ENCODE data around the gene SLC12A4.
"Not testable (repeated sequence)": the region's sequence is repeated elsewhere in the genome, so short reads cannot be mapped to it uniquely, and the experiment has no call there.

Gene SLC12A4

DNA sequence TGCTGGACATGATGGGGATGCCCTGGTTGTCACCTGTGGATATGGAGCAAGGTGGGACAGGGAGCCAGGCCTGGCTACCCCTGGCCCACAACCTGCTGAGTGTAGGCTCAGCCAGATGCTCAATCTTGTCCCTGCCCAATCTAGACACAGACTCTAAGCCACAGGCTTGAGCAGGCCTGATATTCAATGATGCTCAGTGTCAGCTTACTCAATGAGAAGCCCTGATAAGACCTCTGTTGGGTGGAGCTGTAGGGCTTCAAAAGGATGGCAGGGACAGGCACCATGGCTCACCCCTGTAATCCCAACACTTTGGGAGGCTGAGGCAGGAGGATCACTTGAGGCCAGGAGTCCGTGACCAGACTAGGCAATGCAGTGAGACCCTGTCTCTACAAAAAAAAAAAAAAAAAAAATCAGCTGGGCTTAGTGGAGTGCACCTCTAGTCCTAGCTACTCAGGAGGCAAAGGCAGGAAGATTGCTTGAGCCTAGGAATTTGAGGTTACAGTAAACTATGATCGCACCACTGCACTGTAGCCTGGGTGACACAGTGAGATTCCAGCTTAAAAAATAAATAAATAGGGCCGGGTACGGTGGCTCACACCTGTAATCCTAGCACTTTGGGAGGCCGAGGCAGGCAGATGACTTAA, 27.9 kb downstream of the SLC12A4 start:
- no peak for DNase-seq

DNA sequence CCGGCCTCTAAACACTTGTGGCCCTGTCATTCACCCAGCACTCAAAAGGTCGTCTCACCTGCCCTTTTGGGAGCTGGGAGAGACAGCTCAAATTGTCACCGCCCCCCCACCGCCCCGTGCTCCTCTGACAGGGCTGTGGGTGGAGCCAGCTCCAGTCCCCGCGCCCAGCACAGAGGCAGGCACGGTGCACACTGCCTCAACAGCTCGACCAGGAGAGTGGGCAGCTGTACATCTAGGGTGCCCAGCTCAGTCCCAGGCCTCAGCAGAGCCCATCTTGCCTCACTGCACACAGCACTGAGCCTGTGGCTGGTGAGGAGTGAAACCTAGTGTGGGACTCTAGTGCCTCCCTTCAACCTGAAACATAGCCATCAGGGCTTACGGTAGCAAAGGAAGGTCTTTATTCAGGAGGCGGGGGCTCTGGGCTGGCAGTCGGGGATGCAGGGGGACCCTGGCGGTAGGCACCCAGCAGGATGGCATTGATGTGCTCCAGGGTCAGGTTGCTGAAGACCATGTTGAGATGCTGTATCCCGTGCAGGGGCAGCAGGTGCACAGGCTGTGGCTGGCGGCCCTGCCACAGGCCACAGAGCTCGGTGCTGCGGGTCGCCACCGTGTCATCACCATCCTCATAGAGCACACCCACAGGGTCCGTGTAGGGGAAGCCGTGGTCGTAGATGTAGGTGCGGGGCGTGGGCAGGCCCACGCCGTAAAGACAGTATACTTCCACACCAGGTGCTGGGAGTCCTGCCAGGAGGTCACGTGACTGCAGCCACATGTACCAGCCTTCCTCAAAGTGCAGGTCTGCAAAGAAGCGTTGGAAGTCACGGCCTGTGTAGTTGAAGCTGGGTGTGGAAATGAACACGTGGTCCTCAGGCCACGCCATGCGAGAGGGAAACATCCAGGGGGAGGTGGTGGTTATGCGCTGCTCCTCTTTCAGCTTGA, 28.7 kb downstream of the SLC12A4 start:
- peak; percentile 31 to 34 for DNase-seq

DNA sequence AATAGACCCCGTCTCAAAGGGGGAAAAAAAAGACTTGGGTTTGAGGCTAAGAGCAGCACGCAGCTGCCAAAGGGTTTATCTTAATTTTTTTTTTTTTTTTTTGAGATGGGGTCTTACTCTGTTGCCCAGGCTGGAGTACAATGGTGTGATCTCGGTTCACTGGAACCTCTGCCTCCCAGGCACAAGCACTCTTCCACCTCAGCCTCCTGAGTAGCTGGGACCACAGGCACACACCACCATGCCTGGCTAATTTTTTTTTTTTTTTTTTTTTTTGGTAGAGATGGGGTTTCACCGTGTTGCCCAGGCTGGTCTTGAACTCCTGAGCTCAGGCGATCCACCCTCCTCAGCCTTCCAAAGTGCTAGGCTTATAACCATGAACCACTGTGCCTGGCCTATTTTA, 30.7 kb downstream of the SLC12A4 start:
- not testable (repeated sequence) for DNase-seq

DNA sequence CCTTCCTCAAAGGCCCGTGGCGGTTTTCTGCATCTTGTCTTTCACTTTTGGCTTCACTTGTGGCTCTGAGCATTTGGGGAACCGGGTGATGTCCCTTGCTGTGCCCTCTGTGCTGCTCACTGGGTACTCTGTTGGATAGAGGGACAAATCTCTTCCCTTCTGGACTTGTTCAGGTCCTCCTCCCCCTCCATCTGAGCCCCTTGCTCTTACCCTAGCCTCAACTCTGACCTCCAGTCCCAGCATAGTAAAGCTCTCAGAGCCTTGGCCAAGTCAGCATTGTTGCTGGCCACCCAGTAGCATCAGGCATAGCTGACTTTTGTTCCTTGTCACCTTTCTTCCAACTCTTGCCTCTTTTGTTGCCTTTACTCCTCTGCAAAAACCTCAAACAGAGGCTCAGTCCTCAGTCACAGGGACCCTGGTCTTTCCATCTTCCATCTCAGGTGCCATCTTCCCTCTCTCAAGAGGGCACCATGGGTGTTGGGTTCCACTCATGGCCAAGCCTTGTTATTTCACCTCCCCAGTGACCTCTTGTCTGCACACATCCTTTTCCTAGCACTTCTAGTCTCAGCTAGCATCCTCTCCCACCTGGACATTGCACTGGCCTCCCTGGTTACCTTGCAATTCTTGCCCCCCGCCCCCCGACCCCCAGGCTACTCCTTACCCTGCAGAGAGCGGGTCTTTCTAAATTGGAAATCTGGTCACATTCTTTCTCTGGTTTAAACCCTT, 31.4 kb downstream of the SLC12A4 start:
- peak in 1 of 2 donors; percentile 66 for DNase-seq

DNA sequence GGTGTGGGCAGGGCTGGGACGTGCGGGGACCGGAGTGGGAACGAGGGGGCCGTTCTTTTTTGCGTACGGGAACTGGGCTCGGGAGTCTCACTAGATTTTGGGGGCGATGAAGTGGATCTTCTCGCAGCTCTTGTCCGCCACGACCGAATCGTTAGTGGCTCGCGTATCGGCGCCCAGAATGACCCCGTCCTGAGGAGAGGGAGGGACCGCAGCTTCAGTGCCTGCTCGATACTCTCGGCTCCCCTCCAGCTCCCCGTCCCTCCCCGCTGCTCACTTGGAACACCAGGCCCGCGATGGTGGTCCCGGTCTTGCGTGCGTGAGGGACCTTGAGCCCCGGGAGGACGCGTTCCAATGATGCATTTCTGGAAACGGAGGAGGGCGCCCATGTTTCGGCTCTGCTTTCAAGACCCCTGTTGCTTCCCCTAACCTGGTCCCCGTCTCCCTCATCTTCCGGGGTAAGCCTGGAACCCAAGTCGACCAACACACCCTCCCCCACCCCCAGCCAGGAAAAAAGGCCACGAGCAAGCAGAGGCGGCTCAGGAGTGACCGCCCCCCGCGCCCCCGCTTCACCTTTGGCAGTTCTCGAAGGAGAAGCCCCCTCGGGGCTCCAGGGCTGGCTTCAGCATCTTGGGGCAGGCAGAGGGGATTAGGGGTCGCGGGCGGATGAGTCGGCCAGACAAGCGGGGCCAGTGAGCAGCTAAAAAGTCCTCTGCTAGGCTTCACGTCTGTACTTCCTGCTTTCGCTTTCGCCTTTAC, 32.1 kb downstream of the SLC12A4 start, which contains the start of gene PSMB10:
TSS of gene PSMB10 (minus strand) at position 727 of the 756 bp plus-strand sequence. CDS start at position 626, 101 bp downstream.
- peak; percentile 48 to 64 for DNase-seq

DNA sequence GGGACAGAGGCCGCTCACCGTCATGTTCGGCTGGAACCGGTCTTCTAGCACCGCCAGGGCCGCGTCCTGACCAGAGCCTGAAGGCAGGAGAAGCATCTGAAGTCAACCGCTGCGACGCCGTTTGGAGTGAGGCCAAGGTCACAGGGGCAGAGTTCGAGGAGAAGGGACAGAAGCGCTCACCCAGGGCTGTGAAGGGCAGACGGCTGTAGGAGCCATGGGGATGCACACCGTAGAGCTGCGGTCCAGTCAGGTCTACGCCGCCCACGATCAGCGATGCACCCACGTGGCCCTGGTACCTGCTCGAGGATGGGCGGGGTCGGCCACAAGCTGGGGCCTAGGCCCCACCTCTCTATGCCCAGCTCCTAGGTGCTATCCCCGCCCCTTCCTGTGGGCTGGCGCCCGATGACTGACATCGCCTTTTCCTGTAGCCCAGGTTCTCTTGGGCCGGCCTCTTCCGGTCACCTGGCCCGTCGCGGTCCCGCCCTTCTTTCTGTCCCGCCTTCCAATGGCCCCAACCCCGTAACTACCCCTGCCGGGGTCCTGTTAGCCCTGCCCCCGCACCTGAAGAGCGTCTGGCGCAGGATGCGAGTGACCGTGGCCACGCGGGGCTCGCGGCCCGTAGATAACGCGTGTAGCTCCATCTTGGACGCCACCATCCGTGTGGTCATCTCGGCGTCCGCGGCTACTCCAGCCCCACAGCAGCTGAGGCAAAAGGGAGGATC, 32.9 kb downstream of the SLC12A4 start:
- peak; percentile 88 to 89 for DNase-seq

DNA sequence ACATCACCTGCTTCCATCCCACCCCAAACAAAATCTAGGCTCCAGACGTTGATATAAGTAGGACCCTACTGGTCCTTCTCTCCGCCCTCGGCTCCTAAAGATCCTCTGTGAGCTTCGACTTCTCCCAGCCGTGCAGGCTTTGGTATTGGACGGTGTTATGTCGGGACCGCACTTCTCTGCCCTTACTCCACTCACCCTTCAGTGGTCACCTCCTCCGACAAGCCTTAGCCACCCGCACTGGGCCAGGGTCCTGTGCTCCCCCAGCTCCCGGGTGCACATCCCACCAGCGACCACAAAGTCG, 33.4 kb downstream of the SLC12A4 start:
- no peak for DNase-seq

DNA sequence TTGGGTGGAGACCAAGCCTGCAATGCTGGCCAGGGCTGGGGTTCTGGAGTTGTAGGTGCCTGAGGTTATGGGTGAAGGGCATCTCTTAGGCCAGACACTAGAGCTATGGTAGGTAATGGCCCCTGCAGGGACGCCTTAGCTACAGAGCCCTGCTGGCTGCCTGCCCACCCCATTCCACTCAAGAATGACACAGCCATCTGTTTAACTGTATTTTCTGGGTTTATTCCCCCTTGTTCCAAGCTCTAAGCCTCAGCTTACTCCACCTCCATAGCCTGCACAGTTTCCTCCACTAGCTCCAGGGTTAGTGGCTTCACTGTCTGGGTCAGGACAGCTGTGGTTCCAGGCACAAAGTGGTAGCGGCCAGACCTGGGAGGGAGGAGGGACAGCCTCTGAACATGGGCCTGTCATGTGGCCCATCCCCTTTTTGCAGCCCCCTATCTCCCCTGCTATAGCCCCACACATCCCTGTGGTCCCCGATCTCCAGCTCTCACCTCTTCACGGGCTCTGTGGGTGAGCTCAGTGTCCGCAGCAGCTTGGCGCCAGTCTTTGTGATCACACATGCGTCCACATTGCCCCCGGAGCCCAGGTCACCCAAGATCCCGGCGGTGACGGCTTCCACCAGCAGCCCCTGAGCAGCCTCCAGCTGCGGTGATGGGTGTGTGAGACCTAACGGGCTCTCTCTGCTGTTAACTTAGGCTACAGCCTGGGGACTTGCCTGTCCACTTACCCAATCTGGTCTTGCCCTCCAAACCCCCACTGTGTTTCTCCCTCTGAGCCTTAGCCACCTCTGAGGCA, 33.9 kb downstream of the SLC12A4 start:
- no peak for DNase-seq

DNA sequence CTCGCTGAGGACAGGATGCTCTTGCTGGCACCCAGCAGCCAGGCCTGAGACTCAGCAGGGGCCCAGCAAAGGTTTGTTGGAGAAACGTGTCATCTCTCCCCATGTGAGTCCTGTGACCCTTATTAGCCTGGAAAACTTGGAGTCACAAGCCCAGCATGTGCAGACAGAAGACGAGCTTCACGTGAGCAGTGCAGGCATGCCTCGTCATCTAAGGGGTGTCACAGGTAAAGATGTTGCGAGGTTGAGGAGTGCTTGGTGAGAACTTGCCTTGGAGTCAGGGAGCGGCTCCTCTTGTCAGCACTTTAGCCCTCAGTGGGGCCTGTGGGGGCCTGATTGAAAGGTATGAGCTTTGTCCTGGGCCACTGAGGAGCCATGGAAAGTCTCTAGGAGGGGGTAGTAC, 34.6 kb downstream of the SLC12A4 start:
- DNase-seq = no peak

DNA sequence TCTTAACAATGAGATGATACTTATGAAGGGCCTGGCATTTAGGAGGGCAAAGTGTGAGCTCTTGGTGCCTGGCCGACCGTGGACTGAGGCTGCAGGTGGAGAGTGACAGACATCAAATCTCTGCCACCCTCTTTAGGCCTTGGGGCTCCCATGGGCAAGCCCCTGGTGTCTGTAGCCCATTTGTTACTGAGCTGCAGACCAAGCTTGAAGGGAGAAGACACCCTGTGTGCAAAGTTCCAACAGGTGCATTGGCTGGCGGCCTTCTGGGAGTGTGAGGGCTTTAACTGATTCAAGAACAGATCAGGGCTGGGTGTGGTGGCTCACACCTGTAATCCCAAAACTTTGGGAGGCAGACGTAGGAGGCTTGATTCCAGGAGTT, 36.0 kb downstream of the SLC12A4 start:
- DNase-seq = no peak

DNA sequence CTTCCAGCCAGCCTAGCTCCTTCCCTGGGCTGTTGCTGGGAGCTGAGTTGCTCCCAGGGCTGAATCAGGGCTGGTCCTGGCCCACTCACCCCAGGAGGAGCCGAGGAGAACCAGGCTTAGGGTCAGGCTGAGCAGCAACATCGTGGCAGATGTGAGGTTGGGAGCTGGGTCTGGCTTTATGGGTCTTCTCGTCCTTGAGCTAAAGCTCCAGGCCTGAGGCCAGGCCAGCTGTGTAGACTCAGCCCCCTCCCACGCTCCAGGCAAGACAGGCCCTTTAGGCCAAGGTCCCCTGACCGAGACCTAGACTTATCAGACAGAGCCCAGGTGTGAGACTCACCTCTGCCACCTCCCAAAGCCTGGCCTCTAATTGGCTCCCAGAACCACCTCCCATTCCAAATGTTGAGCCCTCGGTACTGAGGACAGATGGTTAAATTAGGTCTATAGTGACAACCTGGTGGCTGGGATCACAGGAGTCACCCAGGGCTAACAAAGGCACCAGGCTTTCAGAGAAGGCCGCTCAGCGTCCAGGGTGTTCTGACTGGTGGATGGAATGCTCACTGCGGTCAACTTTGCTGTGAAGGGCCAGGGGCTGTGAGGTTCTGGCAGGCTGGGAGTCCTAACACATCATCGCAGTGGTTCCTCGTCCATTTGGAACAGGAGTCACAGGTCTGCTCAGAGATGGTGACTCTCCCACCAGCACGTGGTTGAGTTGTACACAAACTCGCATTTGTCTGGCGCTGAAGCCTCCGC, 36.5 kb downstream of the SLC12A4 start, which contains the start of gene CTRL:
TSS of gene CTRL (minus strand) at position 151 of the 750 bp plus-strand sequence. CDS start at position 141, 10 bp downstream.
- no peak for DNase-seq

DNA sequence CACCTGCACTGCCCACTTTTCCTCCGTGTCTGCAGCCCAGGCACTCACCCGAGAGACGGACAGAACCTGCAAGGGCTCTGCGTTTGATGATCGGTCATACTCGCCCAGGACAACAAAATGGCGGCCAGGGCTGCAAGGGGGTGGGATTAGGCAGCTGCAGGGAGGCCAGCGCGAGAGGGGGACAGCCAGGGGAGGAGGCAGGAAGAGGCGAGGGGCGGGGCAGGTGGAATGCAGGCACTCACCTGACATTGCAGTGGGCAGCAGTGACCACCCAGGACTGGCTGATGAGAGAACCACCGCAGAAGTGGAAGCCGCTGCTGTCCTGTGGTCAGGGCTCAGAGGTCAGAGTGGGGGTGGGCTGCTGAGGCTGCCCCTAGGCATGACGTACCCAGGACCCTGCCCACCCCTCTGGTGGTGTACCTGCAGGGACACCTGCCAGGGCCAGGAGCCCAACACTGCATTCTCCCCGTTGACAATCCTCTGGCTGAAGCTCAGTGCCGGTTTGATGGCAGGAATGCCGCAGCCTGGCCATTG, 37.7 kb downstream of the SLC12A4 start:
- DNase-seq = no peak

DNA sequence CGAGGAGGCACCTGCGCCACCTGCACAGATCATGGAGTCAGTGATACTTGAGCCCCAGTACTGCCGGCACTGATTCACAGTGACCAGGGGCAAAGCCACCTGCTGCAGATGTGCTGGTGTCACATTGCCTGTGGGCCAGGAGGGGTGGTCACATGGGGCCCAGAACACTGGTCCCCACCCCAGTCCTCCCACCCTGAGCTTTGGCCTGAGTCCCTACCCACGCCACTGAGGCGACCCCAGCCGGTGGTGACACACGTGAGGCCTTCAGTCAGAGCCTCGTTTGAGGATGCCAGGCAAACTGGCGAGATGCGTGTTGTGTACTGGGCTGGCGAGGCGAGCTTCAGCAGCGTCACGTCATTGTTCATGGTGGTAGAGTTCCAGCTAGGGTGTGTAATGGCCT, 38.2 kb downstream of the SLC12A4 start:
- no peak for DNase-seq

DNA sequence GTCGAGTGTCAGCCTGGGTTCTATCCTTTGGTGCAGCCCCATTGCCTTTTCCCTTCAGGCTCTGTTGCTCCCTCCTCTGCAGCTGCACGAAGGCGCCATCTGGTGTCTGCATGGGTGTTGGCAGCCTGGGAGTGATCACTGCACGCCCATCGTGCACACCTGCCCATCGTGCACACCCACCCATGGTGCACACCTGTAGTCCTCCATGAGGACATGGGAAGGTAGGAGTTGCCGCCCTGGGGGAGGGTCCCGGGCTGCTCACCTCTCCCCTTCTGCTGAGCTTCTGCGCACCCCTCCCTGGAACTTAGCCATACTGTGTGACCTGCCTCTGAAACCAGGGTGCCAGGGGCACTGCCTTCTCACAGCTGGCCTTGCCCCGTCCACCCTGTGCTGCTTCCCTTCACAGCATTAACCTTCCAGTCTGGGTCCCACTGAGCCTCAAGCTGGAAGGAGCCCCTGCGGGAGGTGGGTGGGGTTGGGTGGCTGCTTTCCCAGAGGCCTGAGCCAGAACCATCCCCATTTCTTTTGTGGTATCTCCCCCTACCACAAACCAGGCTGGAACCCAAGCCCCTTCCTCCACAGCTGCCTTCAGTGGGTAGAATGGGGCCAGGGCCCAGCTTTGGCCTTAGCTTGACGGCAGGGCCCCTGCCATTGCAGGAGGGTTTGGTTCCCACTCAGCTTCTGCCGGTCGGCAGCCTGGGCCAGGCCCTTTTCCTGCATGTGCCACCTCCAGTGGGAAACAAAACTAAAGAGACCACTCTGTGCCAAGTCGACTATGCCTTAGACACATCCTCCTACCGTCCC, 39.7 kb downstream of the SLC12A4 start:
- peak; percentile 72 to 75 for DNase-seq

DNA sequence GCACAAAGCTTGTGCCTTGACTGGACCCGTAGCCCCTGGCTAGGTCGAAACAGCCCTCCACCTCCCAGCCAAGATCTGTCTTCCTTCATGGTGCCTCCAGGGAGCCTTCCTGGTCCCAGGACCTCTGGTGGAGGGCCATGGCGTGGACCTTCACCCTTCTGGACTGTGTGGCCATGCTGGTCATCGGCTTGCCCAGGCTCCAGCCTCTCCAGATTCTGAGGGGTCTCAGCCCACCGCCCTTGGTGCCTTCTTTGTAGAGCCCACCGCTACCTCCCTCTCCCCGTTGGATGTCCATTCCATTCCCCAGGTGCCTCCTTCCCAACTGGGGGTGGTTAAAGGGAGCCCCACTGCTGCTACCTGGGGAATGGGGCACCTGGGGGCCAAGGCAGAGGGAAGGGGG, 40.3 kb downstream of the SLC12A4 start:
- no peak for DNase-seq

DNA sequence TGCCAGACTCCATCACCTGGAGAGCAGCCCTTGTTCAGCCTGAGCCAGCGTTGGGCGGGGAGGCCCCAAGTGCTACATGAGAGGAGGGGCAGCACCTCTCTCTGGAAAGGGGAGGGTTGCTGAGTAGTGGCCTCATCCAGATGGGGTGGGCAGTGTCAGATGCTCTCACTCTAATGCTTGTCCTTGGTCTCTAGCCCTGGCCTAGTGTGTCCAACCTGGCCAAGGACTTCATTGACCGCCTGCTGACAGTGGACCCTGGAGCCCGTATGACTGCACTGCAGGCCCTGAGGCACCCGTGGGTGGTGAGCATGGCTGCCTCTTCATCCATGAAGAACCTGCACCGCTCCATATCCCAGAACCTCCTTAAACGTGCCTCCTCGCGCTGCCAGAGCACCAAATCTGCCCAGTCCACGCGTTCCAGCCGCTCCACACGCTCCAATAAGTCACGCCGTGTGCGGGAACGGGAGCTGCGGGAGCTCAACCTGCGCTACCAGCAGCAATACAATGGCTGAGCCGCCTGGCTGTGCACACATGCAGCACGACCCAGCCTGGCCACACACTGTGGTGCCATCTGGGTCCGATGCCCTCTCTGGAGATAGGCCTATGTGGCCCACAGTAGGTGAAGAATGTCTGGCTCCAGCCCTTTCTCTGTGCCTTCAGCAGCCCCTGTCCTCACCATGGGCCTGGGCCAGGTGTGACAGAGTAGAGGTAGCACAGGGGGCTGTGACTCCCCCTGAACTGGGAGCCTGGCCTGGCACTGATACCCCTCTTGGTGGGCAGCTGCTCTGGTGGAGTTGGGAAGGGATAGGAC, 41.1 kb downstream of the SLC12A4 start:
- no peak for DNase-seq

DNA sequence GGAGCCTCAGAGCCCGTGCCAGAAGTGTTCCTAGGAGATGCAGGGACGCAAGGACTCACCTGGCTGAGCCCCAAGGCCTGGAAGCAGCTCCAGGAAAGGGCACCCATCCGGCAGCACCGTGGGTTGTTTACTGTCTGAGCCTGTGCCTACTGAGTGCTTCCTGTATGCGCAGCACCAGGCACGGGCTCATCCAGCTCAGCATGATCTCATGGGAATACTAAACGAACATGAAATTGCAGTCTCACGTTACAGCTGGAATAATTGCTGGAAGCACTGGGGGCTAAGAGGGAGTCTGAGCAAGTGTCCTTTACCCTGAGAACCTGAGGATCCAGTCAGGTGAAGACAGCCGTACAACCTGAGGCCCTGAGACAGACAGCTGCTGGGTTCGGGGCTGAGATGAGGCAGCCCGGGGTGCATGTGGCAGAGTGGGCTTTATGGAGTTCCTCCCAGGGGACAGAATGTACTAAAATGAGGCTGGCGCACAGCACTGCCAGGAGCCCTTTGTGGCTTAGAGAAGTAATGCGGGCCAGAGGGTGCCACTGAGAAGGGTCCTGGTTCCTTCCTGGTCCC, 42.2 kb downstream of the SLC12A4 start:
- DNase-seq = no peak

Data from stimulated activated CD4-positive, alpha-beta T cell treated with anti-CD3 and anti-CD28 coated beads, Interleukin-2, amount 100 ng/mL, for 48 hours (primary cell).